GM19372 (cell line): ENCODE measurements around the gene MPZL3.

ENCODE experiments used
- ATAC-seq: cut with Tn5 transposase; IDR thresholded peaks from one replicate; pipeline ENCODE4 v1.9.1; 2021; ENCODE audit warnings: mild to moderate bottlenecking, low read depth, moderate library complexity; ENCODE audit not compliant: unreplicated experiment

MPZL3 gene

GRCh38 chr11:118214210-118214914, 37.8 kb downstream of the MPZL3 start:
- ATAC-seq = no peak

- ATAC-seq = no peak
Observed at GRCh38 chr11:118213781-118214180, 38.4 kb downstream of the MPZL3 start.

DNA sequence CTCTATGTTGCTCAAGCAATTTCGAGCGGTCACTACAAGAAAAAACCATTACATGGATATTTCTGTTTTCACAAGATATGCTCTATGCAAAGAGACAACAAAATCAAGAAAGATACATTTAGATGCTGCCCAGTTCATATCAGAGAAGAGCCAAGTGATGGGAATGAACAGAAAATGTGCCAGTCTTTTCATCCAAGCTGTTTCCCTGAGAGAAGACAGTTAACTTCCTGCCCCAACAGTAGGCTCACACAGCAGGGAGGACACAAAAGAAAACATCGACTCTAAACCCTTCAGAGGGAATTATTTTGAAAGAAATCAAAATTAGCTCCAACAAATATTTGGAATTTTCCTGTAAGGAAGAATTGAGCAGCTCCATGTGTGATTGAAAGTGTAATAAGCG, 39.0 kb downstream of the MPZL3 start:
- no peak for ATAC-seq

DNA sequence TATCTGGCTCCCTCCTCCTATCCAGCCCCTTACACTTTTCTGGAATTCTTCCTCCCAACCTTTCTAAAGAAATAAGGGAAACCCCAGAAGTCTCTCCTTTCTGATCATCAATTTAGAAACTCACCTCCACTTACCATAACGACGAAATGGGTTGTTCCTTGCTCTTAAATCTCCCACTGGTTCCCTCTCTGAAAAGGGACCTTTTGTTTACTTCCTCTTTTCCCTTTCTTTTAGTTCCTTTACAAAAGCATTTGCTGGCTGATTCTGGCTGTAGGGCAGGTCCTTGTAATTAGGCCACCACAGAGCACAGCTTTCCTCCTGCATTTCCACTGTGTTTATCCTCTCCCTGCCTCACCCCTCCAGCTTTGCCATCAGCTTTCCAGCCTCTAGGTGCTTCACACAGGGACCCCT, 39.4 kb downstream of the MPZL3 start:
- no peak for ATAC-seq

GRCh38 chr11:118212131-118212725, 39.9 kb downstream of the MPZL3 start:
- no peak for ATAC-seq

GRCh38 chr11:118211006-118211405, 41.2 kb downstream of the MPZL3 start:
- no peak for ATAC-seq

- ATAC-seq = no peak
Observed at GRCh38 chr11:118210323-118210722, 41.8 kb downstream of the MPZL3 start.

DNA sequence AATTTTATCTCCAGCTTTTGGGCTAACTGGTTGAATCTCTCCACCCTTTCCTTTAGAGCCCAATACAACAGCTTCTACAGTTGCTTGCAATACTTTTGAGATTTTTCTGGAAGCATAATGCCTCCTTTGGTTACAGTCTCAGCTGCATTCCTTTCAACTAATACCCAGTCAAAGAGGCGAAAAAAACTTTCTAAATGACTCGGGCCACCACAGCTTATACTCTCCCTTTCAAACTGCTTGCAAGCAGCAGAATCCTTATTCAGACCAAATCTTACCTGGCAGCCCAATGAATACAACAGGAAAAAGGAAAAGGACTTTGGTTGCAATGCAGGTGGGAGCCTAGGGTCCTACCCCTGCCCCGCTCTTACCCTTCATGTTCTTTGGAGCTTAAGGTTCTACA, 43.1 kb downstream of the MPZL3 start:
- ATAC-seq = no peak

DNA sequence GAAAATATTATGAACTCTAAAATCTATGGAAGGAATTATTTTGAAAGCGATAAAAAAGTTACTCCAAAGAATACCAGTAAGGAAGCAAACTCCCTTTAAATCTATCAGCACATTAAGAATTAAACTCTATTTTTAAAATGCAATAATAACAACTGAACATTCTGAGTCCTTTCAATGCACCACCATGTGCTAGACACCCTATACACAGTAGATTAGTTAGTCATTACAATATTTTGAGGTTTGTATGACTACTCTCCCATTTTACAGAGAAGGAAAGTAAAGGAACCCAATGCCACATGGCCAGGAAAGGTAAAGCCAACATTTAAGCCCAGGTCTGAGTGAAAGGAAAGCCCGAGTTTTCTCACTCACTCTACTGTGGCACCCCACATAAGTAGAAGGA, 45.1 kb downstream of the MPZL3 start:
- ATAC-seq = no peak

DNA sequence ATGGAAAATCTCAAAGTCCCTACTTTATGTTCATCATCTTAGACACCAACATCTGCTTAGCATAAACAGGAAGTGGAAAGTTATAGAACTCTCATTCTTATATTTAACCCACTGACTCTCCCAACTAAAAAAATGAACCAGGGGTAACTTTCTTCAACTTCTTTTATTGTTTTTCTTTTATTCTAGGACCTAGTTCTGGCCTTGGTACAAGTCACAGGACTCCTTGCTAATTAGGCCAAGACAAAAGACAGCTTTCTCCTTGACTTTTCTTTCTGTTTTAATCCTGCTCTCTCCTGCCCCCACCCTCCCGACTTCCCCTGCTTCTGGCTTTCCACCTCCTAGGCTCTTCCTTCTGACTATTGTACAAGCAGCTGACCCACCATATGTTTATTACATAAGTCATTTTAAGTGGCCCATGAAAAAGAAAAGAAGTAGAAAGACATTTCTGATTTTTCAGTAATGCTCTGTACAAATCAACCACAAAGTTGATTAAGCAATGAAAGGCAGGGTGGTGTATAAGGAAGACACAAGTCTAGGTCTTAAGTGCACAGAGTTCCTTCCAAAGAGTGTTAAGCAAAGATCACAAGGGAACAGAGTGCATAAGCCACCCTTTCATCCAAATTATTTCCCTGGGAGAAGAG, 45.7 kb downstream of the MPZL3 start:
- no peak for ATAC-seq

GRCh38 chr11:118205606-118206378, 46.4 kb downstream of the MPZL3 start:
- no peak for ATAC-seq

- no peak for ATAC-seq
Observed at GRCh38 chr11:118202599-118203422, 49.4 kb downstream of the MPZL3 start.

GRCh38 chr11:118201966-118202365, 50.2 kb downstream of the MPZL3 start:
- no peak for ATAC-seq

- no peak for ATAC-seq
Observed at GRCh38 chr11:118200901-118201680, 51.1 kb downstream of the MPZL3 start.

DNA sequence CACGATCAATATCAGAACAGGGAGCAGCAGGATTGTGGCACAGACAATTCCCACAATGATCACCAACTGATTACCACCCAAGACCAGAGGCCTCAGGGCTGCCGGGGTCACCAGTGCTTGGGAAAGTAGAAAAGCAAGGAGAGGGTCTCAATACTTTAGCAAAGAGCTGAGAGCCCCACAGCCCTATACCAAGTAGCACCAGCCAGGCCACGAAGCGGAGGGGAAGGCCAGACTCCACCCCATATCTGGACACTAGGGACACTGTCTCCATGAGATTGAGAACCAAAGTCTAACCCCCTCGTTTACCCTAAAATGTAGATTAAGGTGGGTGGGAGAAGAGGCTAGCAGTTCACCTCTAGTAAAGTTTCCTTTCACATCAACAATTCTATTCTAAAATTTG, 51.7 kb downstream of the MPZL3 start:
- no peak for ATAC-seq

GRCh38 chr11:118199135-118199534, 53.0 kb downstream of the MPZL3 start:
- ATAC-seq = no peak

- ATAC-seq = no peak
Observed at GRCh38 chr11:118198370-118198769, 53.8 kb downstream of the MPZL3 start.

- no peak for ATAC-seq
Observed at GRCh38 chr11:118194835-118195627, 57.1 kb downstream of the MPZL3 start.
